Astrocyte (in vitro differentiated cells and primary cell): ENCODE results near the gene SCLT1.

Experiments
- CTCF ChIP-seq: IDR thresholded peaks from 2 replicates; pipeline ENCODE4 v1.5.1; 2011; ENCODE audit warnings: low read depth, mild to moderate bottlenecking, inconsistent platforms, low read length, moderate library complexity; ENCODE audit not compliant: insufficient read depth
- EZH2 ChIP-seq: IDR thresholded peaks from 2 replicates; pipeline ENCODE4 v1.6.1; 2012; ENCODE audit warnings: mild to moderate bottlenecking, low read length, inconsistent platforms; ENCODE audit not compliant: insufficient read depth

- TF ChIP-seq CTCF (no peak), EZH2 (no peak)
Measured at GRCh38 chr4:129059028-129059427, 34.3 kb downstream of the SCLT1 start.
